NCI-H2227 (cell line): ENCODE data around the gene ATXN10.

Experiments
- DNase-seq: peaks from one replicate; lab custom pipeline; 2025; ENCODE audit not compliant: unreplicated experiment; lab: John Stamatoyannopoulos, UW

ATXN10 gene

DNA sequence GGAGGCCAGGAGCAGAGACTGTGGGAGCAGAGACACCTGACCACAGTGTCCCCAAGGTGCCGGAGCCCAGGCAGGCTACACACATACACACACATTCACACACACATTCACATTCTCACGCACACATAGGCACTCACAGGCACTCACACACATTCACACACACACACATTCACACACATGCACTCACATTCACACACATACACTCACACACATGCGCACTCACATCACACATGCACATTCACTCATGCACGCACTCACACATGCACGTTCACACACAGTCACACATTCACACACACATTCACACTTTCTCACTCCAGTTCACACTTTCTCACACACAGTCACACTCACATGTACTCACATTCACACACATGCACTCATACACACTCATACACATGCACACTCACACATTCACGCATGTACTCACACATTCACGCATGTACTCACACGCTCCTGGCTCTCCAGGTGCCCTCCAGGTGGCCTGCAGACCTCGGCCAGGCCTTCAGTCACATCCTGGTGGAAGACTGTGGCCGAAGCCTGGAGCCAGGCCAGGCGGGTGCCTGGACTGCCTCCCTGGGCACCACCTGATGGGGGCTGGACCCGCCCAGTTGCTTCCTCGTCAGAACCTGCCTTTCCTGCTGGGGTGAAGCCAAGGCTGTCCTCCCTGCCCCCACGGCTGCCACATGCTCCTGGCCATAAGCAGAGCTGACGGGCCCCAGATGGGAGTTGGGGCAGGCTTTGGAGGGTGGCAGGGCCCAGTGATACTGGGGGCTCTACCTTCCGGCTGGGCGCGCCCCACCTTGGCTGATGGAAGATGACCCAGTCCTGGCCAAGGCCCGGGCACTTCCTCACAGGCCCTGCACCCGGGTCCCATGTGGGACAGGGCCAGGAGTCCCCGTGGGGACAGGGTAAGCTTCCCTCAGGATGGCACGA lies 215.8 kb downstream of the ATXN10 start:
- no peak for DNase-seq

GRCh38 chr22:45888221-45889092 lies 216.8 kb downstream of the ATXN10 start:
- DNase-seq: no peak

DNA sequence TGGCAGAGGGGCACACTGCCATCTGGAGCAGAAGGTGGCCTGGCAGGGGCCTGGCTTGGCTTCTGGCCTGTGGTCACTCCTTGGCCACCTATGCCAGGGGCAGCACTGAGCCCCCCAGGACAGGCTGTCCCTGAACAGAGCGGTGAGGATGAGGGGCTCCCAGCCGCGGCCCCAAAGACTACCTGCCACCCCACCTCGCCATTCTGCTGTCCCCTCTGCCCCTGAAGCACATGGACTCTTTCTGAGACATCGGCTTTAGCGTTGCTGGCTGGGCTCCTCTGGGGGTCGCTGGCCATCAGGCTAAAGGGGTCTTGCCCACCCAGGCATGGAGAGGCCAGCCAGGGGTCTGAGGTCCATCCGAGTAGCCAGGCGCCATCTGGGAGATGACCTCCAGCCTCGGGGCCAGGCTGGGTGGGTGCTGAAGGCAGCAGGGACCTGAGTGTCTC lies 217.5 kb downstream of the ATXN10 start:
- DNase-seq: no peak

- no peak for DNase-seq
These were observed 218.1 kb downstream of the ATXN10 start for GRCh38 chr22:45889539-45890350.

DNA sequence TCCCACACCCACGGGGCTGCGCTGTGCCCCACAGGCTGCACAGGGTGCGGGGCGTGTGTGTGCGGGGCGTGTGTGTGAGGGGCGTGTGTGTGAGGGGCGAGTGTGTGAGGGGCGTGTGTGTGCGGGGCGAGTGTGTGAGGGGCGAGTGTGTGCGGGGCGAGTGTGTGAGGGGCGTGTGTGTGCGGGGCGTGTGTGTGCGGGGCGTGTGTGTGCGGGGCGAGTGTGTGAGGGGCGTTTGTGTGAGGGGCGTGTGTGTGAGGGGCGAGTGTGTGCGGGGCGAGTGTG lies 218.7 kb downstream of the ATXN10 start:
- no peak for DNase-seq

GRCh38 chr22:45891021-45891421 lies 219.4 kb downstream of the ATXN10 start:
- no peak for DNase-seq

GRCh38 chr22:45891471-45891995 lies 219.9 kb downstream of the ATXN10 start:
- DNase-seq: no peak

DNA sequence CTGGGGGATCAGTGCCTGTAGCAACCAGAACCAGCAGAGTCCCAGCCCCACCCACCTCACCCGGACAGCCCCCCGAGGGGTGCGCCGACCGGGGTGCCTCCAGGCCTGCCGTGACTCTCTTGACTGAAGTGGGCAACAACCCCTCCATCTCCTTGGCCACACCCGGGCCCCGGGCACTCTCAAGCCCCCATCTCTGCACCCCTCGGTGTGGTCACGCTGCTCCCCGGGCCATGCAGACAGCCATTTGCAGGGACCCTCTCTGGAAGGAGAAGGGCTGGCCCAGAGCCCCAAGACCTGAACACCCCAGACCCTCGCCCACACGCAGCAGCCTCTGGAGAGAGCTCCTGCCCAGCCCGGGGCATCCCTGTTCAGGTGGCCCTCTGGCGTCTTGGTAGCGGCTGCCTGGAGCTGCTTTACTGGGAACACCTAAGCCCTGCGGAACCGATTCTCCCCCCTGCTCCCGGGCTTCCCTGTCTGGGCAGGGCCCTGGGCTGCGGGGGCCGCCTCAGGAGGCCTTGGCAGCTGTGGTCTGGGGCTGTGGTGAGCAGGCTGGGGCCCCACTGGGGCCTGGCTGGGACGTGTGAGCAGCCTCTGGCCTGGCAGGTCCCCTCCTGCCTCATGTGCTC lies 220.5 kb downstream of the ATXN10 start:
- DNase-seq: no peak

DNA sequence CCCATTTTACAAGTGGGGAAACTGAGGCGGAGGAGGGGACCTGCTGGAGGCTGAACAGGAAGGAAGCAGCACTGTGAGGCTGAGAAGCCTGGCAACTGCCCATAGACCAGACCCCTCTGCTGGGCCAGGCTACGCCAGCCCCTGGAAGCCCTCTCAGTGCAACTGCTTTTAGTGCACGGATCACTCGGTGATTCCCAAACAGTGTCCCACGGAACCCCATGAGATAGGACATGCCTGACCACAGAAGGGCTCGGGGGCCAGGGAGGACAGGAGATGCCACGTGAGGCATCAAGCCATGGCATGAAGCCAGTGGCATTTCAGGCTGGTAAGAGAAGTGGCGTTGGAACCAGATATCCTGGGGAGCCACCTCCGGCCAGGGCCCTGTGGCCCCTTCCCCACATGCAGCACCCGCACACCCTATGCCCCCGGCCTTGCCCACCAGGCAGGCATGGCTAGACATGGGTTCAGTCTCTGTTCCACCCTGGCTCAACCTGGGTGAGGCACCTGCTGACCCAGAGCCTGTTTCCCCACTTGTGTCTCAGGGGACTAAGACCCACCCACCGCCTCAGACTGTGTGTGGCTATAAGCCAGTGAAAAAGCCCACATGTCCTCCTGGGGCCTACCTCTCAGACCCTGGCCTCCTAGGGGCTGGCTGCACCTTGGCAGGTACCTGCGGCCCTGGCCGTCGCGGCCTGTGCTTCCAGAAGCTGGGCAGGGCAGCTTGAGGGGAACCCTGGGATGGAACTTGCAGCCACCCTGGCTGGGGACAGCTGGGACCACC lies 221.2 kb downstream of the ATXN10 start:
- no peak for DNase-seq

- no peak for DNase-seq
These were observed 221.9 kb downstream of the ATXN10 start for GRCh38 chr22:45893516-45893915.
